ENCODE results near the gene PLA2G2A. TPM values are rescaled to one million over a fixed set of nuclear protein-coding genes. Genes with fewer than 3 reads are reported as not detected.

The PLA2G2A gene, protein sequence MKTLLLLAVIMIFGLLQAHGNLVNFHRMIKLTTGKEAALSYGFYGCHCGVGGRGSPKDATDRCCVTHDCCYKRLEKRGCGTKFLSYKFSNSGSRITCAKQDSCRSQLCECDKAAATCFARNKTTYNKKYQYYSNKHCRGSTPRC
- not detected in 2 replicates for total RNA-seq

DNA sequence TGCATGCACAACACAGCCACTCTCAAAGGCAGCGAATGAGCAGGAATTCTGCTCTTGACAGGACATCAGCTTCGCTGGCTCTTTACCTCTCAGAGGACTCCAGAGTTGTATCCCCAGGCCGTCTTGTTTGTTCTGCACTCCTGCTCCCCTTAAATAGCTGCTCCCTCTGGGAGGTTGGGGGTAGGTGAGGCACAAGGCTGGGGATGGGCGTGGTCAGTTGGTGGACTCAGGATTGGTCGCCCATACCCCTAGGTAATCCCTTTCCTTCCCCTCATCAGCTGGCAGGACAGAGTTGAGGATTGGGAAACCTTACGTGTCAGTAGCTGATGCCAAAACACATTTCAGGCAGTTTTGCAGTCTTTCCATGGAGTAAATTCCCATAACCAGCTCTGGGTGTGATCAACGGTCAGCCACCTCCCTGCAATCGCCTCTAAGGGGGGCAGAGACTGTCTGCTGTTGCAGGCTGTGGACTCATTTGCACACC lies at the start of gene PLA2G2A:
TSS of gene PLA2G2A (minus strand) at position 125 of the 484 bp plus-strand sequence. CDS start 845 bp downstream, outside the sequence.

Other genes with a start within 250 kb of the PLA2G2A start
- gene TMCO4, start 179.7 kb downstream of the PLA2G2A start, total RNA-seq, result 13.7 and 16.5 TPM in 2 replicates
- gene RNF186, start 164.3 kb downstream of the PLA2G2A start, total RNA-seq, result not detected in 2 replicates
- 4.1 and 4.8 TPM in 2 replicates for gene OTUD3, start 97.2 kb downstream of the PLA2G2A start, total RNA-seq
- gene PLA2G2E, start 56.0 kb downstream of the PLA2G2A start, total RNA-seq, result not detected in 2 replicates
- gene PLA2G5, start 90.6 kb upstream of the PLA2G2A start, total RNA-seq, result 0.09 and 4.3 TPM in 2 replicates
- gene PLA2G2D, start 139.9 kb upstream of the PLA2G2A start, total RNA-seq, result not detected in 2 replicates
- not detected in 2 replicates for gene PLA2G2F, start 159.7 kb upstream of the PLA2G2A start, total RNA-seq
- under 0.01 TPM in 1 of 2 replicates, not detected in the other for gene UBXN10, start 206.5 kb upstream of the PLA2G2A start, total RNA-seq
- gene PLA2G2C, start 206.9 kb upstream of the PLA2G2A start, total RNA-seq, result not detected in 2 replicates